Left lung (tissue), 10 donors: Measurements from ENCODE around the gene RAB27B. TPM values are rescaled to one million over a fixed set of nuclear protein-coding genes. Genes with fewer than 3 reads are reported as not detected.

Source experiments
- ATAC-seq: fragments of 200-7000 bp; cut with Tn5 transposase; one replicate; pipeline ENCODE4 v1.9.1; 2020; ENCODE audit warnings: moderate library complexity
- DNase-seq, 4 donors: peaks; one replicate each; pipeline ENCODE4 v3.0.0-alpha.2; 2013 to 2020
- H3K27ac ChIP-seq, 2 donors: fragments of 200-600 bp; sonication (generic) in 1 of 2; one replicate each; pipeline versions ENCODE4 v1.5.0 to v1.8.0; 2020 to 2021
- H3K27me3 ChIP-seq, 2 donors: fragments of 200-600 bp; sonication (generic) in 1 of 2; one replicate each; pipeline versions ENCODE4 v1.5.0 to v1.8.0; 2020 to 2021
- H3K36me3 ChIP-seq, 2 donors: fragments of 200-600 bp; sonication (generic) in 1 of 2; one replicate each; pipeline versions ENCODE4 v1.5.0 to v1.8.0; 2020 to 2021
- H3K4me1 ChIP-seq, 2 donors: fragments of 200-600 bp; one replicate each; pipeline ENCODE4 v1.8.0; 2021
- H3K4me3 ChIP-seq, 2 donors: fragments of 200-600 bp; sonication (generic) in 1 of 2; one replicate each; pipeline versions ENCODE4 v1.5.0 to v1.8.0; 2020 to 2021; ENCODE audit warnings: mild to moderate bottlenecking in 1 of 2
- H3K9me3 ChIP-seq, 2 donors: fragments of 200-600 bp; sonication (generic) in 1 of 2; one replicate each; pipeline versions ENCODE4 v1.5.0 to v1.8.0; 2020 to 2021
- CTCF ChIP-seq, 2 donors: fragments of 200-600 bp; sonication (generic) in 1 of 2; IDR thresholded peaks; one replicate each; pipeline versions ENCODE4 v1.5.0 to v1.8.0; 2021; ENCODE audit warnings: antibody characterized with exemption in 2 of 2
- intact Hi-C, 2 donors: fragments of 100-400 bp; cut with DNase I; formaldehyde crosslinking; loops; one replicate each; pipeline versions ENCODE4 v1.11.2 to v1.14.2; 2022
- polyA plus RNA-seq, 6 donors: library from polyadenylated mRNA; unstranded; fragments of 120-200 nt; gene quantifications; one replicate each; pipeline ENCODE4 v1.2.1, GENCODE V29; 2013; ENCODE audit not compliant: insufficient read length in 6 of 6
- total RNA-seq, 2 donors: library from RNA; stranded (reverse); fragmentation: NEBNext Ultra II Directional; extraction: Animal tissue kit (Norgen Biotek cat#: 25700); gene quantifications; one replicate each; pipeline ENCODE4 v1.2.1, GENCODE V29; 2021
- donor health status: DM: no; HTN: yes; CAD: no.
- donor health status: DM: no; HTN: no; CAD: no.

RAB27B gene
- total and polyA plus RNA-seq, 8 donors = 7.4 to 66.6 (median 10.5) TPM

- Histone ChIP-seq H3K27ac (no peak overlapping the region), H3K36me3 (no peaks in the 10 kb centered on the region), H3K27me3 (no peaks in the 10 kb centered on the region), H3K4me3 (no peak overlapping the region), H3K4me1 (no peaks in the 10 kb centered on the region), H3K9me3 (no peaks in the 10 kb centered on the region)
- intact Hi-C loops = no loop called here
- DNase-seq (no peak), ATAC-seq (no peak)
- no peak for TF ChIP-seq CTCF (IDR thresholded peaks at IDR 0.05)
These were observed 43.0 kb downstream of the RAB27B start for GRCh38 chr18:54871231-54871630.

GRCh38 chr18:54872681-54873080, 44.4 kb downstream of the RAB27B start:
- DNase-seq (no peak), ATAC-seq (no peak)
- Histone ChIP-seq H3K36me3 (no peaks in the 10 kb centered on the region), H3K9me3 (no peaks in the 10 kb centered on the region), H3K4me1 (no peaks in the 10 kb centered on the region), H3K27ac (no peak overlapping the region), H3K27me3 (no peaks in the 10 kb centered on the region), H3K4me3 (no peak overlapping the region)
- intact Hi-C loops = no loop called here
- TF ChIP-seq CTCF (IDR thresholded peaks at IDR 0.05) = no peak

GRCh38 chr18:54873884-54874255, 45.6 kb downstream of the RAB27B start:
- Histone ChIP-seq H3K4me3 (no peak overlapping the region), H3K27me3 (no peaks in the 10 kb centered on the region), H3K9me3 (no peaks in the 10 kb centered on the region), H3K36me3 (no peaks in the 10 kb centered on the region), H3K27ac (no peak overlapping the region), H3K4me1 (no peaks in the 10 kb centered on the region)
- TF ChIP-seq CTCF (IDR thresholded peaks at IDR 0.05) = no peak
- DNase-seq (no peak), ATAC-seq (no peak)
- intact Hi-C loops = no loop called here

- Histone ChIP-seq H3K9me3 (no peaks in the 10 kb centered on the region), H3K36me3 (no peaks in the 10 kb centered on the region), H3K27ac (no peak overlapping the region), H3K4me1 (no peaks in the 10 kb centered on the region), H3K4me3 (no peak overlapping the region), H3K27me3 (no peaks in the 10 kb centered on the region)
- no peak for ATAC-seq
- no peak for TF ChIP-seq CTCF (IDR thresholded peaks at IDR 0.05)
- intact Hi-C loops = no loop called here
- DNase-seq = no peak
These were observed 46.8 kb downstream of the RAB27B start for GRCh38 chr18:54875063-54875462.

GRCh38 chr18:54877076-54877475, 48.8 kb downstream of the RAB27B start:
- no peak for TF ChIP-seq CTCF (IDR thresholded peaks at IDR 0.05)
- ATAC-seq (no peak), DNase-seq (no peak)
- Histone ChIP-seq H3K9me3 (no peaks in the 10 kb centered on the region), H3K4me1 (no peaks in the 10 kb centered on the region), H3K36me3 (no peaks in the 10 kb centered on the region), H3K27ac (no peak overlapping the region), H3K27me3 (no peaks in the 10 kb centered on the region), H3K4me3 (no peak overlapping the region)
- intact Hi-C loops = no loop called here
